GM18951 (cell line): ENCODE results near the gene PTPN20.

Source experiments
- POLR2A ChIP-seq: IDR thresholded peaks from 4 replicates; pipeline ENCODE4 v1.6.1; 2011; ENCODE audit warnings: mild to moderate bottlenecking; ENCODE audit not compliant: insufficient read length, insufficient read depth; ENCODE audit errors: extremely low read depth
- in situ Hi-C: fragments of 300-500 bp; cut with MboI; formaldehyde crosslinking; loops from one replicate; pipeline ENCODE4 v1.12.0; 2022; ENCODE audit warnings: low sequenced_read_pairs, mixed read lengths, inconsistent platforms; ENCODE audit not compliant: unreplicated experiment

PTPN20 gene

DNA sequence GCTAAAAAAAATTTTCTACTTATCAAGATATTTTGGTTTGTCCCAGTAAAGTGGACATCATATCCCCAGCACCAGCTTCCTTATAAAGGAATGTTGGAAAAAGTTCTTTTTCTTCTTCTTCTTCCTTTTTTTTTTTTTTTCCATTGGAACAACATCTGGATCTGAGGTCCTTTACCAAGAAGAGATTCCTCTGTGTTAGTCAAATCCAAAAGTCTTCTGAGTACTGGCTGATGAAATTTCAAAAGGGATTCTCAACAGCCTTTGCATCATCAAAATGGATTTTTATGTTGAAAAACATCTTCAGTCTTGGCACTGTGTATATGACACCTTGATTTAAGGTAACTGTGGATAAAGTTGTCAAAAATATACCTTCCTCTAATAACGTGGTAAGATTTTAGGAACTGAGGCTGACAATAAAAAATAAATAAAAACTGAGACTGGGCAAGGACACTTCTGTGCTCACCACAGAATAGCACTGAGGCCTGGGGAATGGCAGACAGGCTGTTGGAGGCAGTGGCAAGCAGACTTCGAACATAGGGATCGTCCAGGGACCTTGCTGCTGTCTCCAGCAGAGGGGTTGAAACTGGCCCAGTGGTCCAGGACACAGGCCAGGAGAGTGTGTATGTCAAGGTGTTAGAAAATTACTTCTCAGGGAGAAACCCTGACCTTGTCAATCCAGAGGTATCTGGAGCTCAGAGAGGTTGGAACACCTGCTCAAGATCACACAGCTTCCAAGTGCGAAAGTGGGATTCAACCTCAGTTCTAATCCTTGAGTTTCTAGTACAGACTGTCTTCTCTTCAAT is 130.4 kb downstream of the PTPN20 start:
- in situ Hi-C loops, result loop anchor here (25.0 kb wide), 1 partner anchor 271 kb away; the partner anchor contains the start of genes GDF10 and GDF2
- TF ChIP-seq POLR2A, result no peak

DNA sequence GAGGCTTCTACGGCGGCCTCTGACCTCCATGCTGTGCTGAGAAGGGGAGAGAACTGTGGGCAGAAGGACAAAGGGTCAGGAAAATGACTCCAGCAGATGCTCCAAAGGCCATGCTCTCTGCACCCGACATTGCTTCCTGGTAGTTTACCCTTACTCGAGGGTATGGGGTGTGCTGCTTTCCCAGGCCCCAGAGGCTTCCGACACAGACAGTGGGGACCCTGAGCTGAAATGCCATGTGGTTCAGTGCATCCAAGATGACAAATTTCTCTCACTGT is 130.9 kb downstream of the PTPN20 start:
- no peak for TF ChIP-seq POLR2A
- in situ Hi-C loops, result loop anchor here (25.0 kb wide), 1 partner anchor 270 kb away; the partner anchor contains the start of genes GDF10 and GDF2

- no peak for TF ChIP-seq POLR2A
- in situ Hi-C loops, result loop anchor here (25.0 kb wide), 1 partner anchor 269 kb away; the partner anchor contains the start of genes GDF10 and GDF2
Measured at GRCh38 chr10:47042780-47043750, 131.8 kb downstream of the PTPN20 start.

DNA sequence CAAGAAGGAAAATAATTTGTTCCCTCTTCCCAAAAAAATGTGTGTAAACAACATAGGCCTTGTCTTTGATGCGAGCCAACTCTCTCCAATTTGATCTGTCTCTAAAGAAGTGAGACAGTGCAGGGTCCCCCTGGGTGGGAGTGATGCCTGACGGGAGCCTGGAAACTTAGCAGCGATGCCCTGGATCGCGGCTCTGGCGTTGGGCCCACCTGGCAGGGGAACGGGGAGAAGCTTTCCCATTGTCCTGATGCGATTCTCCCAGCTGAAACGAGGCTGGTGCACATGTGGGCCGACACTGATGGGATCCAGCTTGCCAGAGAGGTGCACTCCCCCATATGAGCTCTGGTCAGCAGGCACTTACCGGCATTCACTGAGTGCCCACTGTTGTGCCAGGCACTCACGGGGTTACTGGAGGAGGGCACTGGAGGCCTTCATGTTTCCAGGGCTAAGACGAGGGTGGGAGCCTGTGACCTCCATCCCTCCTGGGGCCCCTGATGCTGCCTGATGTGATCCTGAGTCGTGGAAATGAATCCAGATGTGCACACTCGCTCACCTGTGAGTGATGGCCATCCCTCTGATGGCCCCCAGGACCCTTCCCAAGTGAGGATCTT is 132.8 kb downstream of the PTPN20 start:
- no peak for TF ChIP-seq POLR2A
- in situ Hi-C loops, result loop anchor here (25.0 kb wide), 1 partner anchor 268 kb away; the partner anchor contains the start of genes GDF10 and GDF2

GRCh38 chr10:47044741-47045140 is 133.5 kb downstream of the PTPN20 start:
- in situ Hi-C loops, result loop anchor here (25.0 kb wide), 1 partner anchor 268 kb away; the partner anchor contains the start of genes GDF10 and GDF2
- TF ChIP-seq POLR2A, result no peak

- in situ Hi-C loops, result loop anchor here (25.0 kb wide), 1 partner anchor 267 kb away; the partner anchor contains the start of genes GDF10 and GDF2
- no peak for TF ChIP-seq POLR2A
Measured at GRCh38 chr10:47045331-47045861, 134.2 kb downstream of the PTPN20 start.

- in situ Hi-C loops, result loop anchor here (25.0 kb wide), 1 partner anchor 266 kb away; the partner anchor contains the start of genes GDF10 and GDF2
- TF ChIP-seq POLR2A, result no peak
Measured at GRCh38 chr10:47046321-47047126, 135.3 kb downstream of the PTPN20 start.

GRCh38 chr10:47047127-47047504 is 135.9 kb downstream of the PTPN20 start:
- TF ChIP-seq POLR2A, result no peak
- in situ Hi-C loops, result loop anchor here (25.0 kb wide), 1 partner anchor 265 kb away; the partner anchor contains the start of genes GDF10 and GDF2

DNA sequence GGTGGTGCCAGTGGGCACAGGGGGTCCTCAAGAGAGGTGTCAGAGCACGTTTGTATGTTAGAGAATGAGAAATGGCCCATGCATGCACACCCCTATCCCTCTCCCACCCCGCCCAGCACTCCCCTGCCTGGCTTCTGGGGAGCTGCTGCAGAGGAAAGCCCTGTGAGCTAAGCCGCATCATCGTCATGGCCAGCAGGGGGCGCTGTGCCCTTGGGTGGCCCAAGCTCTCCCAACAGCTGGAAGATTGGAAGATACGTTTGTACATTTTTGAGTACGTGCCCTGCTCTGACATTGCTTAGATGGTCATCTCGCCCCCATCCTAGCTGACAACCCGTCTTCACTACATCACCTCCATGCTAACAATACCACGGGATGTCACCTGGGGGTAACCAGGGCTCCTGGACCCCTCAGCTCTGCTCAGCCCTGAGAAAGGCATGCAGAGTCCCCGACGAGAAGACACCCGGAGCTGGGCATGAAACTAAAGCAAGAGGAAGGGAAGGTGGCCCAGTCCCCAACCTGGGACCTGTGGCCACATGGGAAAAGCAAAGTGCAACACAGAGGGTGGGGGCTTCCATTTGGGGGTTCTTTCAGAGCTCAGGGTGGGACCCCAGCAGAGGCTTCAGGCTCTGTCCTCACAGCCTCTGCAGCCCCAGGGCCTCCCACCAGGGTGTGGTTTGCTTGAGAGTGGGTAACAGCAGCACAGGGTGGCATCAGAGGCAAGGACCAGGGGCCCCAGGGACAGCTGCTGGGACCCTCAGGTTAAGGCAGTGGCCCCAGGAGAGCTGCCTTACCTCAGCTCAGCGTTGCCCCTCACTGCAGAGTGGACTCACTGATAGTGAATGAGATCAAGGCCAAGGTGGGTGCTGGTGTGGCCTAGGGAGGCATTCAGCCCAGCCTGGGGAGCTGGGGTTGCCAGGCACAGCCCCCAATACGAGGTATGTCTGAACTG is 136.6 kb downstream of the PTPN20 start:
- TF ChIP-seq POLR2A, result no peak
- in situ Hi-C loops, result loop anchor here (25.0 kb wide), 1 partner anchor 264 kb away; the partner anchor contains the start of genes GDF10 and GDF2

GRCh38 chr10:47048526-47048905 is 137.3 kb downstream of the PTPN20 start:
- no peak for TF ChIP-seq POLR2A
- in situ Hi-C loops, result loop anchor here (25.0 kb wide), 1 partner anchor 264 kb away; the partner anchor contains the start of genes GDF10 and GDF2
